Vagina (tissue), 2 donors: Measurements from ENCODE around the gene OAS2. TPM values are rescaled to one million over a fixed set of nuclear protein-coding genes. Genes with fewer than 3 reads are reported as not detected.

ENCODE experiments used
- DNase-seq, 2 donors: peaks; one replicate each; pipeline ENCODE4 v3.0.0-alpha.2; 2017; ENCODE audit errors: extremely low spot score in 2 of 2
- H3K27ac ChIP-seq: fragments of 200-600 bp; sonication (generic); one replicate; pipeline ENCODE4 v1.5.1; 2019
- H3K27me3 ChIP-seq: fragments of 200-600 bp; sonication (generic); one replicate; pipeline ENCODE4 v1.5.1; 2019
- H3K36me3 ChIP-seq, 2 donors: fragments of 200-600 bp; sonication (generic); one replicate each; pipeline ENCODE4 v1.5.1; 2017 to 2019
- H3K4me1 ChIP-seq: fragments of 200-600 bp; sonication (generic); one replicate; pipeline ENCODE4 v1.5.1; 2019
- H3K4me3 ChIP-seq, 2 donors: fragments of 200-600 bp; sonication (generic); 1 replicate in 1 of 2; 2 replicates in 1 of 2; pipeline ENCODE4 v1.5.1; 2016 to 2019
- H3K9me3 ChIP-seq: fragments of 200-600 bp; sonication (generic); one replicate; pipeline ENCODE4 v1.5.1; 2019
- CTCF ChIP-seq, 3 experiments: fragments of 450-650 bp in 2 of 3; fragments of 200-600 bp in 1 of 3; sonication (generic) in 1 of 3; IDR thresholded peaks; one replicate each; pipeline ENCODE4 v1.5.1; 2017 to 2019; ENCODE audit warnings: antibody characterized with exemption in 3 of 3, mild to moderate bottlenecking in 2 of 3, moderate library complexity in 2 of 3
- POLR2A ChIP-seq, 2 donors: fragments of 450-650 bp; IDR thresholded peaks; one replicate each; pipeline ENCODE4 v1.6.1; 2017; ENCODE audit warnings: antibody characterized with exemption in 2 of 2, mild to moderate bottlenecking in 2 of 2, moderate library complexity in 2 of 2
- POLR2AphosphoS5 ChIP-seq, 2 donors: sonication (generic); formaldehyde crosslinking; IDR thresholded peaks; one replicate each; pipeline ENCODE4 v1.9.0; 2017; ENCODE audit warnings: antibody characterized with exemption in 2 of 2, mild to moderate bottlenecking in 2 of 2, low read depth in 1 of 2; ENCODE audit not compliant: insufficient read depth in 1 of 2
- intact Hi-C: fragments of 100-400 bp; cut with DNase I; formaldehyde crosslinking; loops from one replicate; pipeline ENCODE4 v1.15.1; 2023
- total RNA-seq: library from RNA; depleted of rRNA; stranded (reverse); fragments of >200 nt; gene quantifications from one replicate; pipeline ENCODE4 v1.2.3, GENCODE V29; 2016

OAS2 gene
- total RNA-seq, 1 donor from 2014 or later: 14.0 TPM

- Histone ChIP-seq H3K4me3 (no peak overlapping the region), H3K9me3 (no peaks in the 10 kb centered on the region), H3K27me3 (no peaks in the 10 kb centered on the region), H3K4me1 (no peaks in the 10 kb centered on the region), H3K27ac (no peak overlapping the region), H3K36me3 (no peaks in the 10 kb centered on the region)
- intact Hi-C loops: no loop called here
- TF ChIP-seq CTCF (IDR thresholded peaks at IDR 0.05) (no peak), POLR2AphosphoS5 (IDR thresholded peaks at IDR 0.05; ENCODE audit: insufficient read depth in 1 of 2, low read depth in 1 of 2) (no peak), POLR2A (IDR thresholded peaks at IDR 0.05) (no peak)
- DNase-seq: no peak
Observed at GRCh38 chr12:113049976-113050742, 71.8 kb downstream of the OAS2 start.

GRCh38 chr12:113050795-113051194, 72.5 kb downstream of the OAS2 start:
- intact Hi-C loops: no loop called here
- Histone ChIP-seq H3K27ac (no peak overlapping the region), H3K9me3 (no peaks in the 10 kb centered on the region), H3K4me1 (no peaks in the 10 kb centered on the region), H3K27me3 (no peaks in the 10 kb centered on the region), H3K36me3 (no peaks in the 10 kb centered on the region), H3K4me3 (no peak overlapping the region)
- TF ChIP-seq CTCF (IDR thresholded peaks at IDR 0.05): no peak
- no peak for DNase-seq

- intact Hi-C loops: no loop called here
- Histone ChIP-seq H3K27me3 (no peaks in the 10 kb centered on the region), H3K9me3 (no peaks in the 10 kb centered on the region), H3K27ac (no peak overlapping the region), H3K36me3 (no peaks in the 10 kb centered on the region), H3K4me3 (no peak overlapping the region), H3K4me1 (peaks cover 8% of the 10 kb centered on the region)
- TF ChIP-seq CTCF (IDR thresholded peaks at IDR 0.05) (no peak), POLR2AphosphoS5 (IDR thresholded peaks at IDR 0.05; ENCODE audit: insufficient read depth in 1 of 2, low read depth in 1 of 2) (no peak), POLR2A (IDR thresholded peaks at IDR 0.05) (no peak)
- DNase-seq: no peak
Observed at GRCh38 chr12:113051759-113052158, 73.4 kb downstream of the OAS2 start.

GRCh38 chr12:113052326-113052725, 74.0 kb downstream of the OAS2 start:
- Histone ChIP-seq H3K27ac (no peak overlapping the region), H3K4me1 (peaks cover 13% of the 10 kb centered on the region), H3K36me3 (no peaks in the 10 kb centered on the region), H3K9me3 (no peaks in the 10 kb centered on the region), H3K4me3 (no peak overlapping the region), H3K27me3 (no peaks in the 10 kb centered on the region)
- no peak for DNase-seq
- intact Hi-C loops: no loop called here
- no peak for TF ChIP-seq POLR2A (IDR thresholded peaks at IDR 0.05)
- TF ChIP-seq CTCF (IDR thresholded peaks at IDR 0.05): no peak
- TF ChIP-seq POLR2AphosphoS5 (IDR thresholded peaks at IDR 0.05; ENCODE audit: insufficient read depth in 1 of 2, low read depth in 1 of 2): no peak

- Histone ChIP-seq H3K27ac (no peak overlapping the region), H3K4me3 (no peak overlapping the region), H3K4me1 (peaks cover 16% of the 10 kb centered on the region), H3K36me3 (no peaks in the 10 kb centered on the region), H3K9me3 (no peaks in the 10 kb centered on the region), H3K27me3 (no peaks in the 10 kb centered on the region)
- TF ChIP-seq CTCF (IDR thresholded peaks at IDR 0.05): no peak
- TF ChIP-seq POLR2A (IDR thresholded peaks at IDR 0.05): no peak
- TF ChIP-seq POLR2AphosphoS5 (IDR thresholded peaks at IDR 0.05; ENCODE audit: insufficient read depth in 1 of 2, low read depth in 1 of 2): no peak
- DNase-seq: no peak
- intact Hi-C loops: no loop called here
Observed at GRCh38 chr12:113054948-113055486, 76.7 kb downstream of the OAS2 start.
